ENCODE results near the gene TRPM4.
"Not testable (repeated sequence)": the region's sequence is repeated elsewhere in the genome, so short reads cannot be mapped to it uniquely, and the experiment has no call there.

The TRPM4 gene

GRCh38 chr19:49127225-49127624 lies 30.4 kb upstream of the TRPM4 start:
- DNase-seq, result not testable (repeated sequence)

DNA sequence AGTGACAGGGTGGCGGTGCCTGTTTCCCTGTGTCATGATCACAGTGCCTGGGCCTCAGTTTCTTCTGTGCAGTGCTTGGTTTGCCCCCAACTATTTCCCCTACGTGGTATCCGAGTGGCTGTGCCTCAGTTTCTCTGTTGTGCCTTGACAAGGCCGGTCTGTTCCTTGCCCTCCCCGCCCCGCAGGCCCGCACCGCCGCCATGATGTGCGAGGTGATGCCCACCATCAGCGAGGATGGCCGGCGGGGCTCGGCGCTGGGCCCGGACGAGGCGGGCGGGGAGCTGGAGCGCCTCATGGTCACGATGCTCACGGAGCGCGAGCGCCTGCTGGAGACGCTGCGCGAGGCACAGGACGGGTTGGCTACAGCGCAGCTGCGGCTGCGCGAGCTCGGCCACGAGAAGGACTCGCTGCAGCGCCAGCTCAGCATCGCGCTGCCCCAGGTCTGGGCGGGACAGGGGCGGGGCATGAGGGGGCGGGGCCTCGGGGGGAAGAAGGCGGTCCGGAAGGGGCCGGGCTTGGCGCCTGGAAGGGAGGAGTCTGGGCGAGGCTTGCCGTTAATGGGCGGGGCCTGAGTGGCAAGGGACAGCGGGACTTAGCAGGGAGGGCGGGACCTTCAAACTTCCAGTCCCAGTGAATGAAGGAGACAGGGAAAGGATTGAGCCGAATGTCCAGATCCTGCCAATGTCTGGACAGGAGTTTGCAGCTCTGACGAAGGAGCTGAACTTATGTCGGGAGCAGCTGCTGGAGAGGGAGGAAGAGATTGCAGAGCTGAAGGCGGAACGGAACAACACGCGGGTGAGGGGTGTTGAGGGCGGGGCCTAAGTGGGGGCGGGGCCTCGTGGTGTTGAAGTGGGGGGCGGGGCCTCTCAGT lies 29.7 kb upstream of the TRPM4 start:
- DNase-seq, result peak; percentile 91

- no peak for DNase-seq
Observed at GRCh38 chr19:49128545-49129237, 28.9 kb upstream of the TRPM4 start.

DNA sequence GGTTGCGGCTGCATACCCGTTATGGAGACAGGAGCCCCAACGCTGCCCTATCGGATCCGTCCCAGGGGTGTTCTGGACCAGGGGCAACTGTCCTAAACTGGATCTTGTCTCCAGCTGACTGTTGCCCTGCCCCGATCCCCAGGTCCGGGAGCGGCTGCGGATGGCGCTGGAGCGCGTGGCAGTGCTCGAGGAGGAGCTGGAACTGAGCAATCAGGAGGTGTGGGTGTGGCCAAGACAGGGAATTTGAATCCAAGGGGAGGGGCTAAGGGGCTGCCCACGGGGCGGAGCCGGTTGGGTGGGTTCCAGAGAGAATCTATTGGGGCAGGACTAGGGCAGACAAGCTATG lies 28.4 kb upstream of the TRPM4 start:
- no peak for DNase-seq

- no peak for DNase-seq
Observed at GRCh38 chr19:49130325-49130724, 27.3 kb upstream of the TRPM4 start.

DNA sequence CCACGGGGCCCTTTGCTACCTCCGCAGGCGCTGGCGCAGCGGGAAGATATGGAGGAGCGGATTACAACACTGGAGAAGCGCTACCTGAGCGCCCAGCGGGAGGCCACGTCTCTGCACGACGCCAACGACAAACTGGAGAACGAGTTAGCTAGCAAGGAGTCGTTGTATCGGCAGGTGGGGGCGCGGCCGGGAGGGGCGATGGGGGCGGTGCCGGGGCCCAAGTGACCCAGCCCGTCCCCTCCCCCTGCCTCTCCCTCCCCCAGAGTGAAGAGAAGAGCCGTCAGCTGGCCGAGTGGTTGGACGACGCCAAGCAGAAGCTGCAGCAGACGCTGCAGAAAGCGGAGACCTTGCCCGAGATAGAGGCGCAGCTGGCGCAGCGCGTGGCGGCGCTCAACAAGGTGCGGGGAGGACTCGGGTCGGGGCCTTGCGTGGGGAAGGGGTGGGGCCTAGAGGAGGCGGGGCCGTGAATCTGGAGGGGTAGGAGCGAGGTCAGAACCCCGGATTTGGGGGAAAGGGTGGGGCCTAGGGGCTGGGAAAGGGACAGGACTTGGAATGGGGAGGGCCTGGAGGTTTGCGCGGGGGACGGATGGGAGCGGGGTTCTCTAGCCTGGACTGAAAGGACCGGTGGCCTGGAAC lies 24.5 kb upstream of the TRPM4 start:
- DNase-seq, result no peak

DNA sequence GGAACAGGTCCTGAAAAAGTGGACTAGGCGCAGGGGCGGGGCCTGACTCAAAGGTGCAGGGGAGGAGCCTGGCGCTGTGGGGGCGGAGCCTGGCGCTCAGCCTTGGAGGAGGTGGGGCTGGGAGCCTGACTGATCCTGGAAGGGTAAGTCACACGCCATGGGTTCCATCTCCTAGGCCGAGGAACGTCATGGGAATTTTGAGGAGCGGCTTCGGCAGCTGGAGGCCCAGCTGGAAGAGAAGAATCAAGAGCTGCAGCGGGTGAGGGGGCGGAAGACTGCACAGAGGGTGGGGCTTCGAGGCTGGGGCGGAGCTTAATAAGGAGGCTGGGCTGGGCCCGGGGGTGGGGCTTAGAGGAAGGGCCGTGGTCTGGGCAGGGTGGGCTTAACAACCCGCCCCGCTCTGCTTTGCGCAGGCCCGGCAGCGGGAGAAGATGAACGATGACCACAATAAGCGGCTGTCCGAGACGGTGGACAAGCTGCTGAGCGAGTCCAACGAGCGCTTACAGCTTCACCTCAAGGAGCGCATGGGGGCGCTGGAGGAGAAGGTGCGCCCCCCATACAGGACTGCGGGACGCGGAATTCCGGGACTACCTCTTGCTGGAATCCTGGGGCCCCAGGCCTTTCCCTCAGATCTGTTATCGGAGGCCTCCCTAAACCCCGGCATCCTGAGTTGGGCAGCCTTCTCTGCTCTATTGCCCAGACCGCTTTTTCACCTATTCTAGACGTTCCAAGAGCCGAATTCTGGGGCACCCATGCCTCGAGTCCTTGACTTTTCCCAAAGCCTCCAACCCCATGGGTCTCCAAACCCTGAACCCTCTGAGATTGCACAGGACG lies 23.8 kb upstream of the TRPM4 start:
- no peak for DNase-seq

GRCh38 chr19:49135686-49136085 lies 21.9 kb upstream of the TRPM4 start:
- no peak for DNase-seq

DNA sequence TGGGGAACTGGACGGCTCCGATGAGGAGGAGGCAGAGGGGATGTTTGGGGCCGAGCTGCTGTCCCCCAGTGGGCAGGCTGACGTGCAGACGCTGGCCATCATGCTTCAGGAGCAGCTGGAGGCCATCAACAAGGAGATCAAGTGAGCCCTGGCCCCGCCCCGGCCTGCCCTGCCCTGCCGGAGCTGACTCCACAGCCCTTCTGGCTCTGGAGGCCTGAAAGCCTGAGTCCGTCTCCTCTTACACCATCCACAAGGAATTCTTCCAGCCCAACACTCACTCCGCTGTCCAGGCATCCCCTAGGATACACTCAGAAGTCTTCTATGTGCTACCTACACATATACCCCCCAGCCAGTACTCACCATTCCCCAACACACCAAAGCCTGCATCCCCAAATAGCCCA lies 20.8 kb upstream of the TRPM4 start:
- no peak for DNase-seq

DNA sequence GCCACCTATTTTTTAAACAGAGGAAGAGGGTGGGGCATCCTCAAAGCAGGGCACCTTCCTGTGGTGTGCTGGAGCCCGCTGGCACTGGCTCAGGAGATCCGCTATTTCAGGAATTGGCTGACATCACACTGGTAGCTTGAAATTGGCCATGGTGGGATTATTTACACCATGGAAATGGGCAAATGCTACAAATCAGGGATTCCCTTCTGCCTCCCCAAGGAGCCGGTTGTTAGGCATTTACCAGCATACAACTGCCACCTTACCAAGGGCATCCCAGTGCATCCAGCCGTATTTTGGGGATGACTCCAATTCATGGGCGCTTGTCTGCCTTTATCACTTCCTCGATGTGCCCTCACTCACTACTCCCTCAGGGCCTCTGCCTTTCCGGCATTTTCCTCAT lies 16.6 kb upstream of the TRPM4 start:
- DNase-seq, result no peak

DNA sequence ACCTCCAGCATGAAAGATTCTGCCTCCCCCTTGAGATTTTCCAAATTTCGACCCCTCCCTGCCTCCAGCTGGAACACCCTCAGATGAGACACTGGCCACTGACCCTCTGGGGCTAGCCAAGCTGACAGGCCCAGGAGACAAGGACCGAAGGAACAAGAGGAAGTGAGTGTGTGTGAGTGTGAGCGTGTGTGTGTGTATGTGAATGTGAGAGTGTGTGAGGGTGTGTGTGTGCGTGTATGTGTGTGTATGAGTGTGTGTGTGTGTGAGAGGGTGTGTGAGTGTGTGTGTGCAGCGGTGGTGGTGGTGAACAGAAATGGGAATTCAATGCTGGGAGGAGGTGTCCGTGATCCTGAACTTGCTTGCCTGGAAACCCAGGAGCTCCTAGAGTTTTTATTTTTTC lies 16.2 kb upstream of the TRPM4 start:
- DNase-seq, result no peak

GRCh38 chr19:49142866-49143335 lies 14.7 kb upstream of the TRPM4 start:
- no peak for DNase-seq

GRCh38 chr19:49145573-49146407 lies 11.8 kb upstream of the TRPM4 start:
- peak; percentile 59 for DNase-seq

DNA sequence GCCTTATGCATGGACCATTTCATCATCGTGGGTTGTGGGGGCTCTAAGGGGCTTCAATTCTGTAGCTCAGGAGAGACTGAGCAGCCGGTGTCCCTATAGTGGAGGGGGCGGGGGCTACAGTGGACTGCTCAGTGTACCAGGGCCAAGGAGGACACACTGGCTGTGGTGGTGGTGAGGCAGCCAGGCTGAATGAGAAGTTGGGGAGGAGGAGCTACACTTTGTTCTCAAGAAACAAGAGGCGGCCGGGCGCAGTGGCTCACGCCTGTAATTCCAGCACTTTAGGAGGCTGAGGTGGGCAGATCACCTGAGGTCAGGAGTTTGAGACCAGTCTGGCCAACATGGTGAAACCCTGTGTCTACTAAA lies 11.2 kb upstream of the TRPM4 start:
- DNase-seq, result not testable (repeated sequence)

DNA sequence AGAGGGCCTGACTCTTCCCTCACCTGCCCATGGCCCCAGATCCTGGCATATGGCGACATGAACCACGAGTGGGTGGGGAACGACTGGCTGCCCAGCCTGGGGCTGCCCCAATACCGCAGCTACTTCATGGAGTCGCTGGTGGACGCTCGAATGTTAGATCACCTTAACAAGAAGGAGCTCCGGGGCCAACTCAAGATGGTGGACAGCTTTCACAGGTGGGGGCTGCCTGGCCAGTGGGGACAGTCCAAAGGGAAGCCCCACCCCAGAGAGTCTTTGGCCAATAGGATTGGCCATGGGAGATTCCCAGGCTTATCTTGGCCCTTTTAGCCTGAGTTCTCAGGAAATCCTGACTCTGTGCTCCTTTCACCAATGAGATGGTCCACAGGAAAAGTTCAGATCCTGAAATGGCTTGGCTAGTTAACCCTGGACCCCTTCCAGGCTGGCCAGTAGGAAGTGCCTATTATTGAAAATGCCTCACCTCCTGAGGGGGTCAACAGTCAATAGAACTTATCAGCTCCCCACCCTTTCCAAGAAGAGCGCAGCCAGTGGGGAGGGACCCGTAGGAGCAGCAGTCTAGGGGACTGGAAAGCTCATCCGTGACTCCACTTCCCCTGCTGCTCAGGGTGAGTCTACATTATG lies 9.4 kb upstream of the TRPM4 start:
- no peak for DNase-seq

DNA sequence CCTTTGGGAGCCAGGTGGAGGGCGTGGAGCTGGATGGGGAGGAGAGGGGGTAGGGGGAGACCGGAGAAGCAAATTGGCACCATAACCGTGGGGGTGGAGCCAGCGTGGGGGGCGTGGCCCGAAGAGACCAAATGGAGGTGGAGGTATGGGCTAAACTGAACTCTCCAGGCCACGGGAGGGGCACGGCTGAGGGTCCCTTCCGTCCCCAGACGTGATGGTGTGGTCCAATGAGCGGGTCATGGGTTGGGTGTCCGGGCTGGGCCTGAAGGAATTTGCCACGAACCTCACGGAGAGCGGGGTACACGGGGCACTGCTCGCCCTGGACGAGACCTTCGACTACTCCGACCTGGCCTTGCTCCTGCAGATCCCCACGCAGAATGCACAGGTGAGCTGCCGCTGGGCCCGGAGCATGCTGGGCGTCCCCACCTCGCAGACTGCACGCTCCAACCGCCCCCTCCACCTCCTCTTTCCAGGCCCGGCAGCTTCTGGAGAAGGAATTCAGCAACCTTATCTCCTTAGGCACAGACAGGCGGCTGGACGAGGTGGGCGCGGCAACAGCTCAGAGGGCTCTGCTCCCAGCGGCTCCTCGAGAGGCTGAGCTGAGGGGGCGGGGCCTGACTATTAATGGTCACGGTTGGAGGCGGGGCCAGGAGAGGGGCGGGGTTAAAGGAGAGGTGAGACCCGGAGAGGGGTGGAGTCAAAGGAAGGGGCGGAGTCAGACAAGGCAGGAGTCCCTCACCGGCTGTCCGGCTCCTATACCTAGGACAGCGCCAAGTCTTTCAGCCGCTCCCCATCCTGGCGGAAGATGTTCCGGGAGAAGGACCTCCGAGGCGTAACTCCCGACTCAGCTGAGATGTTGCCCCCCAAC lies 8.6 kb upstream of the TRPM4 start:
- peak; percentile 44 for DNase-seq

GRCh38 chr19:49149652-49150105 lies 7.9 kb upstream of the TRPM4 start:
- no peak for DNase-seq

GRCh38 chr19:49150106-49150943 lies 7.3 kb upstream of the TRPM4 start:
- DNase-seq, result no peak

DNA sequence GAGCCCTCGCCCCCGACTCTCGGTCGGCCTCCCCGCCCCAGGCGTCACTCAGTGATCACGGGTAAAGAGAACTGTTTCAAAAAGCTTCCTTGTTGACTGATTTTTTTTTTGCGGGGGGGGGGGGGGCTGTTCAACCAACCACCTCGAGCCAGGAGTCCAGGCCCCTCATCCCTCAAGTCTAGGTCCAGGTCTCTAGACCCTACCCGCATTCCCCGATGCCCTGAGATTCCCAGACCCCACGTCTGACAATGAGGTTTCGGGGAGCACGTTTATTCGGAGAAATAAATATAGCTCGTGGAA lies 6.7 kb upstream of the TRPM4 start:
- no peak for DNase-seq
